Adrenal gland (tissue), 12 donors: ENCODE measurements around the gene ASTN2. TPM values are rescaled to one million over a fixed set of nuclear protein-coding genes. Genes with fewer than 3 reads are reported as not detected.

Source experiments
- DNase-seq, 7 donors: peaks; one replicate each; pipeline ENCODE4 v3.0.0-alpha.2; 2019 to 2020
- H3K27ac ChIP-seq, 5 donors: fragments of 200-600 bp; sonication (generic) in 4 of 5; 1 replicate in 3 of 5; 2 replicates in 2 of 5; pipeline versions ENCODE4 v1.5.1 to v1.8.0; 2016 to 2020; ENCODE audit warnings: mild to moderate bottlenecking in 1 of 5
- H3K27me3 ChIP-seq: fragments of 200-600 bp; 2 replicates; pipeline ENCODE4 v1.8.0; 2021
- H3K36me3 ChIP-seq, 2 donors: fragments of 200-600 bp; replicated peaks in 1 of 2; 1 replicate in 1 of 2; 2 replicates in 1 of 2; pipeline versions ENCODE4 v1.5.1 to v1.8.0; 2018 to 2022
- H3K4me1 ChIP-seq, 2 donors: fragments of 200-600 bp; replicated peaks in 1 of 2; 1 replicate in 1 of 2; 2 replicates in 1 of 2; pipeline versions ENCODE4 v1.5.1 to v1.8.0; 2018 to 2021
- H3K4me3 ChIP-seq, 4 donors: fragments of 200-600 bp; sonication (generic) in 3 of 4; one replicate each; pipeline ENCODE4 v1.5.1; 2016 to 2018
- H3K9me3 ChIP-seq, 3 donors: fragments of 200-600 bp; sonication (generic) in 1 of 3; replicated peaks in 1 of 3; 1 replicate in 2 of 3; 2 replicates in 1 of 3; pipeline versions ENCODE4 v1.5.1 to v1.8.0; 2016 to 2021
- CTCF ChIP-seq, 6 experiments: fragments of 450-650 bp in 4 of 6; fragments of 200-600 bp in 2 of 6; sonication (generic) in 1 of 6; IDR thresholded peaks; 1 replicate in 5 of 6; 2 replicates in 1 of 6; pipeline versions ENCODE4 v1.5.1 to v1.8.0; 2016 to 2021; ENCODE audit warnings: antibody characterized with exemption in 6 of 6, mild to moderate bottlenecking in 2 of 6, moderate library complexity in 1 of 6
- POLR2A ChIP-seq, 2 donors: fragments of 450-650 bp; IDR thresholded peaks; one replicate each; pipeline ENCODE4 v1.6.1; 2017; ENCODE audit warnings: antibody characterized with exemption in 2 of 2, mild to moderate bottlenecking in 2 of 2, moderate library complexity in 1 of 2
- WGBS, 4 donors: extraction: QIAGEN DNeasy Blood & Tissue Kit in 2 of 4; methylation state at CpG; one replicate each; pipeline versions ENCODE4 v1.1.5 to v1.1.7; 2013 to 2017; 5-methylcytosine and 5-hydroxymethylcytosine counted together
- intact Hi-C, 2 donors: fragments of 100-400 bp; cut with DNase I; formaldehyde crosslinking; loops; one replicate each; pipeline versions ENCODE4 v1.14.1 to v1.15.0; 2022 to 2023
- polyA plus RNA-seq, 3 donors: library from polyadenylated mRNA; stranded (reverse); fragments of 200-250 nt in 2 of 3; fragments of 350-450 nt in 1 of 3; fragmentation: Illumina TruSeq in 1 of 3; extraction: RNeasy Lipid Tissue Mini Kit (QIAGEN cat#74804) in 1 of 3; gene quantifications; one replicate each; pipeline ENCODE4 v1.2.3, GENCODE V29; 2013 to 2014
- total RNA-seq, 9 donors: library from RNA; depleted of rRNA in 4 of 9; stranded (reverse); fragments of >200 nt in 4 of 9; fragments of 120-200 nt in 1 of 9; fragmentation: NEBNext Ultra II Directional in 1 of 9; extraction: Animal tissue kit (Norgen Biotek cat#: 25700) in 1 of 9; gene quantifications; one replicate each; pipeline versions ENCODE4 v1.1.0 to v1.2.4, GENCODE V29; 2013 to 2023
- donor health status: healthy with polysubstance abuse.
- donor health status: Bipolar disorder and iron deficiency.
- donor health status: DM: yes; HTN: yes; CAD: no.
- donor health status: DM: no; HTN: no; CAD: no.
- donor health status: DM: no; HTN: no; CAD: no.
- donor health status: DM: yes; HTN: yes; CAD: no.

Gene ASTN2
- total and polyA plus RNA-seq, 12 donors, result 2.5 to 15.6 (median 6.8) TPM

- H3K27ac ChIP-seq, result no peak overlapping the region
- TF ChIP-seq POLR2A (IDR thresholded peaks at IDR 0.05) (no peak), CTCF (IDR thresholded peaks at IDR 0.05) (no peak)
- no peak overlapping the region for H3K4me3 ChIP-seq
- no peaks in the 10 kb centered on the region for H3K9me3 ChIP-seq
- intact Hi-C loops, result no loop called here
- no peaks in the 10 kb centered on the region for H3K4me1 ChIP-seq
- H3K27me3 ChIP-seq, result no peaks in the 10 kb centered on the region
- WGBS, 4 donors, result 63 to 88% (median 75%) methylated on average over 1 of the region's 1 CpG
- no peak for DNase-seq
- H3K36me3 ChIP-seq, result no peaks in the 10 kb centered on the region
Observed at GRCh38 chr9:117375956-117376355, 38.9 kb downstream of the ASTN2 start.

GRCh38 chr9:117374076-117374725, 40.7 kb downstream of the ASTN2 start:
- no peak overlapping the region for H3K4me3 ChIP-seq
- TF ChIP-seq POLR2A (IDR thresholded peaks at IDR 0.05), result no peak
- no peak for TF ChIP-seq CTCF (IDR thresholded peaks at IDR 0.05)
- H3K27me3 ChIP-seq, result no peaks in the 10 kb centered on the region
- H3K9me3 ChIP-seq, result no peaks in the 10 kb centered on the region
- intact Hi-C loops, result no loop called here
- no peak for DNase-seq
- H3K4me1 ChIP-seq, result no peaks in the 10 kb centered on the region
- no peaks in the 10 kb centered on the region for H3K36me3 ChIP-seq
- 56 to 64% (median 59%) methylated on average over 4 of the region's 4 CpGs for WGBS, 4 donors
- no peak overlapping the region for H3K27ac ChIP-seq

GRCh38 chr9:117368684-117369230, 46.1 kb downstream of the ASTN2 start:
- TF ChIP-seq CTCF (IDR thresholded peaks at IDR 0.05) (no peak), POLR2A (IDR thresholded peaks at IDR 0.05) (no peak)

GRCh38 chr9:117365438-117365837, 49.4 kb downstream of the ASTN2 start:
- no peaks in the 10 kb centered on the region for H3K36me3 ChIP-seq
- WGBS, 4 donors, result 61 to 86% (median 75%) methylated on average over 3 of the region's 3 CpGs
- H3K4me3 ChIP-seq, result no peak overlapping the region
- H3K27me3 ChIP-seq, result no peaks in the 10 kb centered on the region
- no peak overlapping the region for H3K27ac ChIP-seq
- intact Hi-C loops, result no loop called here
- no peak for TF ChIP-seq CTCF (IDR thresholded peaks at IDR 0.05)
- TF ChIP-seq POLR2A (IDR thresholded peaks at IDR 0.05), result no peak
- no peaks in the 10 kb centered on the region for H3K4me1 ChIP-seq
- no peaks in the 10 kb centered on the region for H3K9me3 ChIP-seq
- DNase-seq, result no peak

More at GRCh38 chr9:117368684-117369230, 46.1 kb downstream of the ASTN2 start:
- intact Hi-C loops, result no loop called here
- H3K4me1 ChIP-seq, result no peaks in the 10 kb centered on the region
- no peak overlapping the region for H3K27ac ChIP-seq
- no peaks in the 10 kb centered on the region for H3K27me3 ChIP-seq
- DNase-seq, result no peak
- no peaks in the 10 kb centered on the region for H3K9me3 ChIP-seq
- WGBS, 4 donors, result 17 to 25% (median 19%) methylated on average over 2 of the region's 2 CpGs
- H3K36me3 ChIP-seq, result no peaks in the 10 kb centered on the region
- no peak overlapping the region for H3K4me3 ChIP-seq
